Measurements from ENCODE around the gene DNMT3A. TPM values are rescaled to one million over a fixed set of nuclear protein-coding genes. Genes with fewer than 3 reads are reported as not detected.

Gene DNMT3A
- total RNA-seq, result 23.2 and 28.4 TPM in 2 replicates

GRCh38 chr2:25341753-25342371, at the start of gene DNMT3A:
Gene DNMT3A, minus strand, starts transcription at chr2:25341925. Its CDS starts 27,941 bp downstream, at chr2:25313984.

Small RNA genes within 50 kb of the gene (small RNA-seq; reads per million reads assigned to genes)
- 1.1 reads per million, percentile 60 among the genes with 10 or more reads in this experiment for gene MIR1301

Other genes starting within 250 kb of the DNMT3A start
- 0.29 and 0.98 TPM in 2 replicates for gene POMC, start 173.3 kb downstream of the DNMT3A start, total RNA-seq

Data from vein endothelial cell (primary cell).